ENCODE data around the gene RPS21. TPM values are rescaled to one million over a fixed set of nuclear protein-coding genes. Genes with fewer than 3 reads are reported as not detected.

The RPS21 gene
- total and polyA plus RNA-seq, 12 donors: 512 to 4,111 (median 619) TPM

DNA sequence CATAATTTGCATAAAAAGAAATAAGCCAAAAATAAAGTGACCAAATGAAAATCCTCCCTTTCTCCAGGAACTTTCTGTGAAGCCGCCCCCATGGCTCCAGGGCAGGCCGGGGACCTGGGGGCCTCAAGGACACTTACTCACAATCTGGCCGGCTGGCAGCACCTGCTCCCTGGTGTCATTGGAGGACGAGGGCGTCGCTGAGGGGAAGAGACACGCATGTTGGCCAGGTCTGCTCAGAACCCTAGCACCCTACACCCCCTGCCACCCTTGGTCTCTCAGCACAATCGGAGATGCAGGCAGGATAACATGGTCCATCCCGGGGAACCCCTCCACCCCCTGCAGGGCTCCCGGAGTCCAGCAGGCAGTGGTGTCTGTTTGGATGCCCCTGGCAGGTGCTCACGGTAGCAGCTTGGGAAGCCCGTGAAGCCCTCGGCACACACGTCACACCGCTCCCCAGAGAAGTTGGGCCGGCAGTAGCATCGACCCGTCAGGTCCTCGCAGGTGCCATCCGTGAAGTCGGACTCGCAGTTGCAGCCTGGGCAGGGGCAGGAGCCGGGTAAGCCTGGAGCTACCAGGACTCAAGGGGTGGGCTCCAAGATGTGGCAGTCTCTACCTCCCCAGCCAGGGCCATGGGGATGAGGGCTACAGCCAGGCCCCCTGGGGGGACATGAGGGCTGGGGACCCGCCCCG, 41.1 kb upstream of the RPS21 start:
- TF ChIP-seq, protein P1, sequence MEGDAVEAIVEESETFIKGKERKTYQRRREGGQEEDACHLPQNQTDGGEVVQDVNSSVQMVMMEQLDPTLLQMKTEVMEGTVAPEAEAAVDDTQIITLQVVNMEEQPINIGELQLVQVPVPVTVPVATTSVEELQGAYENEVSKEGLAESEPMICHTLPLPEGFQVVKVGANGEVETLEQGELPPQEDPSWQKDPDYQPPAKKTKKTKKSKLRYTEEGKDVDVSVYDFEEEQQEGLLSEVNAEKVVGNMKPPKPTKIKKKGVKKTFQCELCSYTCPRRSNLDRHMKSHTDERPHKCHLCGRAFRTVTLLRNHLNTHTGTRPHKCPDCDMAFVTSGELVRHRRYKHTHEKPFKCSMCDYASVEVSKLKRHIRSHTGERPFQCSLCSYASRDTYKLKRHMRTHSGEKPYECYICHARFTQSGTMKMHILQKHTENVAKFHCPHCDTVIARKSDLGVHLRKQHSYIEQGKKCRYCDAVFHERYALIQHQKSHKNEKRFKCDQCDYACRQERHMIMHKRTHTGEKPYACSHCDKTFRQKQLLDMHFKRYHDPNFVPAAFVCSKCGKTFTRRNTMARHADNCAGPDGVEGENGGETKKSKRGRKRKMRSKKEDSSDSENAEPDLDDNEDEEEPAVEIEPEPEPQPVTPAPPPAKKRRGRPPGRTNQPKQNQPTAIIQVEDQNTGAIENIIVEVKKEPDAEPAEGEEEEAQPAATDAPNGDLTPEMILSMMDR (IDR thresholded peaks at IDR 0.05): no peak
- WGBS, 2 donors: 82 to 83% methylated on average over 25 of the region's 25 CpGs
- Histone ChIP-seq H3K27me3 (no peaks in the 10 kb centered on the region), H3K4me1 (no peaks in the 10 kb centered on the region), H3K27ac (no peak overlapping the region), H3K9me3 (peaks cover 0 to 13% (median 0%) of the 10 kb centered on the region in 11 donors), H3K36me3 (peaks cover 0 to 95% (median 34%) of the 10 kb centered on the region in 9 donors), H3K4me3 (no peak overlapping the region)
- intact Hi-C loops (cut with DNase I): loop anchor here in 3 of 10 donors (5.0 kb wide), 1 partner anchor 34 kb away; no protein-coding TSS in a partner anchor
- ATAC-seq (peak in 5 of 8 donors; percentile 8 to 32 (median 16)), DNase-seq (peak in 1 of 2 donors; percentile 25)

DNA sequence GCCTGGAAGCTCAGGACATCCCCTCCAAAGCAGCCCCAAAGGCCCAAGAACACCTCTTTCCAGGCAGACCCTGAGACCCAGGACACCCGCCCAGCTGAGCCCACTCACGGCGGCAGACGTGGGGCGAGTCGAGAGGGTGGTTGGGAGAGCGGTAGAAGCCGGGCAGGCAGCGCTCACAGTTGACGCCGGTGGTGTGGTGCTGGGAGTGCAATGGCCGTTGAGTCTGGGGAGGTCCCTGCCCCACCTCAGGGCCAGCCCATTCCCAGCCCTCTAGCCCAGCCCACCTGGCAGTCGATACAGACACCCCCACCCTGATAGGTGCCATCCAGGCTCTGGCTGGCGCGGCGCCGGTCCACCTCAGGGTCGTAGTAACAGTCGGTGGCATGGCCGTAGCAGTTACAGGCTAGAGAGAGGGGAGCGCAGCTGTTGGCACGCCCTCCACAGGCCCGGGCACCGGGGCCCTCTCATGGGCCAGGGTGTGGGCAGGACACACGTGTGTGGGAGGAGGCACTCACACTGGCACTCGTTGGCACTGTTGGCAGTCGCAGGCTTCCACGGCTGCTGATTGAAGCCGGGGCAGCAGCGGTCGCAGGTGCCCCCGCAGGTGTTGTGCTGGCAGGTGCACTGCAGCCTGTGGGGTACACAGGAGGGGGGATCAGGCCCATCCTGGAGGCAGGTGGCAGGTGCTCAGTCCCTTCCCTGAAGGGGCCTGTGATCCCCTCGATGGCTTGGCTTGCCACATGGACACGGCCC, 40.3 kb upstream of the RPS21 start:
- peak in 7 of 8 donors; percentile 3 to 59 (median 35) for ATAC-seq

DNA sequence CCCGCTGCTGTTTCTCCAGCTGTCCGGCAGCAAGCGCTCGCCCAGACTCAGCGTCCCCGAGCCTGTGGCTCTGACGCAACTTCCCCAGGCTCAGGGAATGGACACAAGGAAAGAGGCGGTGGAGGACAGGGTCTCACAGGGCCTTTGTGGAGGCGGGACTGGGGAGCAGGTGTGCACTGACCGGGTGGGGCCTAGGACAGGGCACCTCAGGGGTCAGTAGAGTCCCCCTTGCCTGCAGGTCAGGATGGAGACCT, 39.8 kb upstream of the RPS21 start:
- ATAC-seq: peak in 1 of 8 donors; percentile 10
- Histone ChIP-seq H3K27me3 (no peaks in the 10 kb centered on the region), H3K4me3 (no peak overlapping the region), H3K9me3 (peaks cover 0 to 9% (median 0%) of the 10 kb centered on the region in 11 donors), H3K4me1 (peaks cover 0 to 4% (median 0%) of the 10 kb centered on the region in 9 donors), H3K36me3 (peaks cover 3 to 95% (median 39%) of the 10 kb centered on the region in 9 donors), H3K27ac (no peak overlapping the region)
- TF ChIP-seq, protein P1 (IDR thresholded peaks at IDR 0.05): no peak
- DNase-seq: no peak
- 94 to 96% methylated on average over 10 of the region's 10 CpGs for WGBS, 2 donors
- intact Hi-C loops (cut with DNase I): loop anchor here in 3 of 10 donors (5.0 kb wide), 1 partner anchor 35 kb away; no protein-coding TSS in a partner anchor

More for the DNA sequence above, 40.3 kb upstream of the RPS21 start:
- Histone ChIP-seq H3K4me1 (no peaks in the 10 kb centered on the region), H3K36me3 (peaks cover 3 to 95% (median 36%) of the 10 kb centered on the region in 9 donors), H3K9me3 (peaks cover 0 to 9% (median 0%) of the 10 kb centered on the region in 11 donors), H3K4me3 (no peak overlapping the region), H3K27ac (no peak overlapping the region), H3K27me3 (no peaks in the 10 kb centered on the region)
- intact Hi-C loops (cut with DNase I): loop anchor here in 3 of 10 donors (5.0 kb wide), 1 partner anchor 34 kb away; no protein-coding TSS in a partner anchor
- peak in 1 of 2 donors; percentile 18 for DNase-seq
- TF ChIP-seq, protein P1 (IDR thresholded peaks at IDR 0.05): no peak
- 94 to 95% methylated on average over 34 of the region's 34 CpGs for WGBS, 2 donors

DNA sequence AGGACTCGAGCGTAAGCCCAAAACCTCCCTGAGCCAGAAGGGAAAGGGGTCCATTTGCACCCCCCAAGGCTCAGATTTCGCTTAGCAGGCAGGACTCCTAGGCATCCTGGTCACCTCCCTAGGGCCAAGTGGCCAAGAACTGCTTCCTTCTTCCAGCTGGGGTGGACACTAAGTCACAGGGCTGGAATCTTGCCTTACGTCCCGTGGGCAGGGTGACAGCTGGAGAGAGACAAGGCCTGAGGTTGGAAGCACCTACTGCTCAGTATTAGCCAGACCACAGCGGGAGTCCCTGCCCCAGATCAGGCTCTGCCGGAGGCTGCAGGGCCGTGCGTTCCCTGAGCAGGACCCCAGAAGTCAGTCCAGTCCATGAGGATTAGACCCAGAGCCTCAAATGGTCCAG, 39.5 kb upstream of the RPS21 start:
- Histone ChIP-seq H3K9me3 (peaks cover 0 to 9% (median 0%) of the 10 kb centered on the region in 11 donors), H3K27me3 (no peaks in the 10 kb centered on the region), H3K36me3 (peaks cover 3 to 95% (median 35%) of the 10 kb centered on the region in 9 donors), H3K27ac (no peak overlapping the region), H3K4me1 (peaks cover 0 to 7% (median 0%) of the 10 kb centered on the region in 9 donors), H3K4me3 (no peak overlapping the region)
- intact Hi-C loops (cut with DNase I): loop anchor here in 3 of 10 donors (5.0 kb wide), 1 partner anchor 35 kb away; no protein-coding TSS in a partner anchor
- ATAC-seq (peak in 2 of 8 donors; percentile 19 to 36), DNase-seq (peak in 1 of 2 donors; percentile 28)
- 71 to 81% methylated on average over 9 of the region's 9 CpGs for WGBS, 2 donors
- TF ChIP-seq, protein P1 (IDR thresholded peaks at IDR 0.05): no peak

Data from heart right ventricle (tissue), 16 donors.